ENCODE measurements around the gene PLA2G6.

DNA sequence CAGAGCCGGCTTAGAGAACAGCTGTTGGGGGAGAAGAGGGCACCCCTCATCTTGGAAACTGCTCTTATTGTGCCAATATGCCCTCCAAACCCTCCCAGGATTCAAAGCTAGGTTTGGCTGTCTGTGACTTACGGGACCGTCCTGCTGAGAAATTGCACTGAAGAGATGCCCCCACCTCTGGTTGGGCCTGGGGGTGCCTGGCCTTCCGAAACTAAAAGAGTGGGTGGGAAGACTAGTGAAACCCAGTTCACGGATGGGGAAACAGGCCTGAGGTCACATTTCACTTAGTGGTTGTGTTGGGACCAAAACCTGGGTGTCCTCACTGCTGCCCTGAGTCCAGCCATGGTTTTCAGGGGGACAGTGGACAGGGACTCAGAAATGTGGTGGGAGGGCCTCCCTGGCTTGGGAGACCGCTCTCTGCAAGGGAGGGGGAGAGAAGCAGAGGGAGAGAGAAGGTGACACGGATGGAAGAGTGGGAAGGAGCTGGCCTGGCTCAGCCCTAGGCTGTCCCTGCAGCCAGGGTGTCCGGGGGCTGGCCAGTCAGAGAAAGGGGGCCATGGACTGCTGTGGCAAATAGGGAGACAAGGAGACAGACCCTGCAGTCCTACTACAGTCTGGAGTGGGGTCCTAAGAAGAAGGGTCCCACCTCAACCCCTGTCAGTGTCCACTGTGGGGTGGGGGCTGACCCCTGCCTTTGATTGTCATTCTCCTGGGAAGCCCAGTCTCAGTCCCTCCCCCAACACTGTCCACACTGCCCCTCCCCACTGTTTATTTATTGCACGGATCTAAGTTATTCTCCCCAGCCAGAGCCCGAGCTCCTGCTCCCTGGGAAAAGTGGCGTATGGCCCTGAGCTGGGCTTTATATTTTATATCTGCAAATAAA is 33.8 kb upstream of the PLA2G6 start:
- TF ChIP-seq, protein P1, sequence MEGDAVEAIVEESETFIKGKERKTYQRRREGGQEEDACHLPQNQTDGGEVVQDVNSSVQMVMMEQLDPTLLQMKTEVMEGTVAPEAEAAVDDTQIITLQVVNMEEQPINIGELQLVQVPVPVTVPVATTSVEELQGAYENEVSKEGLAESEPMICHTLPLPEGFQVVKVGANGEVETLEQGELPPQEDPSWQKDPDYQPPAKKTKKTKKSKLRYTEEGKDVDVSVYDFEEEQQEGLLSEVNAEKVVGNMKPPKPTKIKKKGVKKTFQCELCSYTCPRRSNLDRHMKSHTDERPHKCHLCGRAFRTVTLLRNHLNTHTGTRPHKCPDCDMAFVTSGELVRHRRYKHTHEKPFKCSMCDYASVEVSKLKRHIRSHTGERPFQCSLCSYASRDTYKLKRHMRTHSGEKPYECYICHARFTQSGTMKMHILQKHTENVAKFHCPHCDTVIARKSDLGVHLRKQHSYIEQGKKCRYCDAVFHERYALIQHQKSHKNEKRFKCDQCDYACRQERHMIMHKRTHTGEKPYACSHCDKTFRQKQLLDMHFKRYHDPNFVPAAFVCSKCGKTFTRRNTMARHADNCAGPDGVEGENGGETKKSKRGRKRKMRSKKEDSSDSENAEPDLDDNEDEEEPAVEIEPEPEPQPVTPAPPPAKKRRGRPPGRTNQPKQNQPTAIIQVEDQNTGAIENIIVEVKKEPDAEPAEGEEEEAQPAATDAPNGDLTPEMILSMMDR (IDR thresholded peaks at IDR 0.05) = no peak
- TF ChIP-seq POLR2A (IDR thresholded peaks at IDR 0.05; ENCODE audit: low read length) (no peak), MAFK (IDR thresholded peaks at IDR 0.05; ENCODE audit: partially characterized antibody) (no peak)
